Nephron progenitor cell (in vitro differentiated cells): Measurements from ENCODE around the gene MBTD1.
"Not testable (repeated sequence)": the region's sequence is repeated elsewhere in the genome, so short reads cannot be mapped to it uniquely, and the experiment has no call there.

Experiments
- DNase-seq: peaks from one replicate; pipeline ENCODE4 v3.0.0; 2021
- H3K27ac Mint-ChIP-seq: 2 replicates; pipeline ENCODE4 v1.8.0; 2021; ENCODE audit warnings: mild to moderate bottlenecking, moderate library complexity, mixed read lengths
- H3K27me3 Mint-ChIP-seq: 2 replicates; pipeline ENCODE4 v1.8.0; 2021; ENCODE audit warnings: mild to moderate bottlenecking, low read depth, mixed read lengths; ENCODE audit not compliant: poor library complexity
- H3K36me3 Mint-ChIP-seq: 2 replicates; pipeline ENCODE4 v1.8.0; 2021; ENCODE audit warnings: low read depth, mixed read lengths
- H3K4me1 Mint-ChIP-seq: 2 replicates; pipeline ENCODE4 v1.8.0; 2021; ENCODE audit warnings: mixed read lengths
- H3K4me3 Mint-ChIP-seq: 2 replicates; pipeline ENCODE4 v1.8.0; 2021; ENCODE audit warnings: mild to moderate bottlenecking, moderate library complexity, mixed read lengths
- H3K9me3 Mint-ChIP-seq: 2 replicates; pipeline ENCODE4 v1.8.0; 2021; ENCODE audit warnings: mild to moderate bottlenecking, moderate library complexity, mixed read lengths
- CTCF ChIP-seq: fragments of 200-600 bp; sonication (generic); IDR thresholded peaks from 2 replicates; pipeline ENCODE4 v1.5.0; 2021; ENCODE audit warnings: antibody characterized with exemption

MBTD1 gene

GRCh38 chr17:51287412-51287811 lies 27.6 kb upstream of the MBTD1 start:
- Mint-ChIP-seq H3K4me3 (no peak overlapping the region), H3K4me1 (no peaks in the 10 kb centered on the region), H3K27ac (no peak overlapping the region), H3K36me3 (peaks cover 65% of the 10 kb centered on the region), H3K9me3 (no peaks in the 10 kb centered on the region), H3K27me3 (no peaks in the 10 kb centered on the region)
- no peak for DNase-seq
- TF ChIP-seq CTCF: no peak

- Mint-ChIP-seq H3K9me3 (no peaks in the 10 kb centered on the region), H3K36me3 (peaks cover 66% of the 10 kb centered on the region)
Measured at GRCh38 chr17:51279183-51279582, 19.3 kb upstream of the MBTD1 start.

GRCh38 chr17:51275381-51275780 lies 15.5 kb upstream of the MBTD1 start:
- H3K36me3 Mint-ChIP-seq: peaks cover 68% of the 10 kb centered on the region
- DNase-seq: no peak
- H3K27me3 Mint-ChIP-seq: no peaks in the 10 kb centered on the region
- H3K9me3 Mint-ChIP-seq: no peaks in the 10 kb centered on the region
- H3K4me3 Mint-ChIP-seq: no peak overlapping the region
- no peaks in the 10 kb centered on the region for H3K4me1 Mint-ChIP-seq
- H3K27ac Mint-ChIP-seq: no peak overlapping the region
- no peak for TF ChIP-seq CTCF

More at GRCh38 chr17:51279183-51279582, 19.3 kb upstream of the MBTD1 start:
- DNase-seq: no peak
- no peak overlapping the region for H3K4me3 Mint-ChIP-seq
- no peaks in the 10 kb centered on the region for H3K27me3 Mint-ChIP-seq
- no peak overlapping the region for H3K27ac Mint-ChIP-seq
- no peaks in the 10 kb centered on the region for H3K4me1 Mint-ChIP-seq
- no peak for TF ChIP-seq CTCF

- Mint-ChIP-seq H3K36me3 (peaks cover 65% of the 10 kb centered on the region), H3K4me1 (no peaks in the 10 kb centered on the region), H3K27ac (no peak overlapping the region), H3K9me3 (no peaks in the 10 kb centered on the region), H3K4me3 (no peak overlapping the region), H3K27me3 (no peaks in the 10 kb centered on the region)
- no peak for DNase-seq
- no peak for TF ChIP-seq CTCF
Measured at GRCh38 chr17:51272812-51273211, 13.0 kb upstream of the MBTD1 start.

GRCh38 chr17:51270636-51271035 lies 10.8 kb upstream of the MBTD1 start:
- Mint-ChIP-seq H3K27ac (no peak overlapping the region), H3K9me3 (no peaks in the 10 kb centered on the region), H3K27me3 (no peaks in the 10 kb centered on the region), H3K4me3 (no peak overlapping the region), H3K36me3 (peaks cover 64% of the 10 kb centered on the region), H3K4me1 (no peaks in the 10 kb centered on the region)
- TF ChIP-seq CTCF: no peak
- no peak for DNase-seq

GRCh38 chr17:51269991-51270390 lies 10.1 kb upstream of the MBTD1 start:
- no peaks in the 10 kb centered on the region for H3K4me1 Mint-ChIP-seq
- H3K9me3 Mint-ChIP-seq: no peaks in the 10 kb centered on the region
- TF ChIP-seq CTCF: no peak
- H3K36me3 Mint-ChIP-seq: peaks cover 68% of the 10 kb centered on the region
- no peak overlapping the region for H3K4me3 Mint-ChIP-seq
- no peak overlapping the region for H3K27ac Mint-ChIP-seq
- DNase-seq: no peak
- H3K27me3 Mint-ChIP-seq: no peaks in the 10 kb centered on the region

- peaks cover 24% of the 10 kb centered on the region for H3K4me1 Mint-ChIP-seq
- not testable (repeated sequence) for H3K27me3 Mint-ChIP-seq, DNase-seq, H3K4me3 Mint-ChIP-seq, H3K27ac Mint-ChIP-seq, H3K9me3 Mint-ChIP-seq
- H3K36me3 Mint-ChIP-seq: peaks cover 62% of the 10 kb centered on the region
Measured at GRCh38 chr17:51264466-51264865, 4.6 kb upstream of the MBTD1 start.
